Stimulated activated CD4-positive, alpha-beta T cell treated with anti-CD3 and anti-CD28 coated beads, Interleukin-1b, Interleukin-23, amount 100 ng/mL, for 1 hour (primary cell): ENCODE results near the gene USP13.
"Not testable (repeated sequence)": the region's sequence is repeated elsewhere in the genome, so short reads cannot be mapped to it uniquely, and the experiment has no call there.

Experiments used
- DNase-seq, 2 donors: peaks; one replicate each; pipeline ENCODE4 v3.0.0-alpha.2; 2020; ENCODE audit warnings: low read depth in 2 of 2

Gene USP13

DNA sequence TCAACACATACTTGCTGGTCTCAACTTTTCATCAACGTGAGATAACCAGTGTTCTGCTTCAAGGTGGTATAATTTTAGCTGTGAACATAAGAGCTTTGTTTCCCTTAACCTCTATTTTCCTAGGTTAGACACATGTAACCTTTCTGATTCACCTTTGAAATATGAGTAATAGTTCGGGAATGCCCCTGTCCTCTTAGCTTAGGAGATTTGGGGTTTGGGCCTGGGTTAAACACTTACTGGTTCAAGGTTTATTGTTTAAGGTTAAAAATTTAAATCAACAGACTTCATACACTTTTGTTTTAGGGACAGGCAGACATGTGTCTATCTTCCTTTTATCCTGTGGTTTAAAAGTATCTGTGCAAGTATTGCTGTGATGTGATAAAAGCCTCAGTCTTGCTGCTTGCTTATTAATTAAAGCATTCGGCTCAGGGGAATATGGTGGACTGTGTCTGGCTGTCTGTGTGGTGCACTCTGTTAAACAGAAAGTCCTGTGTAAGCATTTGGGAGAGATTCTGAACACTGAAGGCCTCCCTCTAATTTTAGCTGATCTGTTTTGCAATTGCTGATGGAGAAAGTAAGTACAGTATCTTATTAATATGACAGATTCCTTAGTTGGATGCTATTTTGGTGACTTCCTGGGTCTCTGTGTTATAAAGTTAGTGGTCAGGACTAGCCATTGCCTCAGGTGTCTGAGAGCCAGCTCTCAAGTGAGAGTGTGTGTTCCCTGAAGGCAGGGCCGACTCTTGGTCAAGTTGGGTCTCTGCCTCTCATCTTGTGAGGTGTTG is 81.8 kb downstream of the USP13 start:
- no peak for DNase-seq

DNA sequence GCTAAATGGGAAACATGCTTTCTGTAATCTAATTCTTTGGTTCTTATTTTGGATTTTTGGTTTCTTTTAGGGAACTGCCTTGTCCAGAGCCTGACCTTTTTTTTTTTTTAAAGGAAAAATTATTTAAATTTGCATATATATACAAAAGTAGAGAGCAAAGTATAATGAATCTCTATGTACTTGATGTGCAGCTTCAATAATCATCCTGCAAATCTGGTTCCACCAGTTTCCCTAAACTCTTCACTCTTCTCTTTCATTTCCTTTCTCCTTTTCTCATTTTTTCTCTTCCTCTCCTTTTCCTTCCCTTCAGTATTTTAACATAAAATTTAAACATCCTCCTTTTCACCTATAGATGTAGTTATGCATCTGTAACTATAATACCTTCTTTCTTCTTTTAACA is 82.5 kb downstream of the USP13 start:
- DNase-seq: no peak

DNA sequence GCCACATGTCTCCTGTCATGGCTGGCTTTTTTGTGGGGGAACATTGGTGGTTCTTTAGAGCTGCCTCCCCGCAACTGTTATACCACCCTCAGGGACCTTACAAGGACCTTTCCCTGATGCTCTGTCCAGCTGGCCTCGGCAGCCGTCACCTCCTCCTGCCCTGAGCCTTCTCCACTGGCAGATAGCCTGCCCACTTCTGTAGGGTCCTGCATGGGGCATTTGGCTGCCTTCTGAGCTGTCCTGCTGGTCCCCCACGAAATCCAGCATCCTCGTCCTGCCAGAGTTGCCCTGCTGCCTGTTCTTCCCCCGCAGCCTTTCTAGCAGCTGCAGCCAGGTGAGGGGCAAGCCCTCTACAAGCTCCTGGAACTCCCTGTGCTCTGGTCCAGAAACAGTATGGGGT is 86.2 kb downstream of the USP13 start:
- DNase-seq: no peak

DNA sequence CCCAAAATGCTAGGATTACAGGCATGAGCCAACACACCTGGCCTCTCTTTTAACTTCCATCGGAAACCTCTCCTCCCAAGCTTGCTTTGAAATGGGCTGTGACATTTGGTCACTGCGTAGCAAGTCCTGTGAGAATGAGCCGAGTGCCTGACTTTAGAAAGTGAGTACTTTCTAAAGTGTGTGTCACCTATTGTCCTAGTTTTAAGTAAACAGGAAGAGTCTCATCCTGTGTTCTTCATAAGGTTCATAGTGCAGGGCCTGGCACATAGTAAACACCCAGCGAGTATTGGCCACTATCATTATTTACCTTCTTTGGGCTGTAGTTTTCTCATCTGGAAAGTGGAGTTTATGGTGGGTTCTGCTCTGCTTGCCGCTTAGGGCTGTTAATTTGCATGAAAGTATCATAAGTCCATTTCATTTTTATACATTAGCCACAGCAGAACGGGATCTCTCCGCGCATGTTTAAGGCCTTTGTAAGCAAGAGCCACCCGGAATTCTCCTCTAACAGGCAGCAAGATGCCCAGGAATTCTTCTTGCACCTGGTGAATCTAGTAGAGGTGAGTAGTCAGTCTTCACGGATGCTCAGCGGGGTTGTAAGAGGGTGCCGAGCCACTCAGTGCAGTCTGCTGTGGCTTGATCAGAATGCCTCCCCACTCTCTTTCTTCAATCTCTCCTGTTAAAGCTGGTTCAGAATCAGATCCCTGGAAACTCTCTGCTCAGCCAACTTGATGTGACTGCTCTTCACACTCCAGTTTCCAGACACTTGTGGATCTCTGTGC is 87.2 kb downstream of the USP13 start:
- no peak for DNase-seq

DNA sequence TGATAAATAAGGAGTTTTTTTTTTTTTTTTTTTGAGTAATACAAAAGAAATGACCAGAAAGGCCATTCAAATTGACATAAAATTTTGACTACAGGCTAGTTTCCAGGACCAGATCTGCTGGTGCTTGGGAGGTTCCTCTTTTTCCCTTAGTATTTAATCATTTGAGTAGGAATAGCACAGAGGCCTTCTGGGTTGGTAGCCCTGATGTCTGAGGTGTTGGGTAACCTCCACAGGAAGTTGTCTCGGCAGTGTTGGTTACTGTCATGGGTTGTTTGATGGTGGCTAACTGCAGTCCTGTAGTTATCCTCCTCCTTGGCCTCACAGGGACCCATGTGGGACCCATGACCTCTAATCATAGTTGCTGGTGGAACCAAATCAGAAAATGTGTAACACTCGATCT is 91.1 kb downstream of the USP13 start:
- DNase-seq: no peak

DNA sequence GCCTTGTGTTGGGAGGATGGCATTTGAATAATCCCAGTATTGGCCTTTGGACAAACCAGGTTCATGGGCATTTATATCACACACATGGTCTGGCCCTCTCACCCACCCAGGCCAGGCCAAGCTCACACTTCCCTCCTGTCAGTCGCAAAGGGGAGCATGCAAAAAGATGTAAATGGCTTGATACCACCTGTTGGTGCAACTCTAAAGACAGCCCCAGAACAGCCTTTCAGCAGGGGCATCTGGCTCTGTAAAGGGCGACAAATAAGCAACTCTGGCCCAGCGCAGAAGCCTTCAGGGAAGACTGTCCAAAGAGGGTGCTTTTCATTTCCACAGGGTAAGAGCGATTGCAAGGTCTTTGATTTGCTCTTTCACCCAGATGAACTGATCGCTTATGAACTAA is 91.8 kb downstream of the USP13 start:
- DNase-seq: no peak

DNA sequence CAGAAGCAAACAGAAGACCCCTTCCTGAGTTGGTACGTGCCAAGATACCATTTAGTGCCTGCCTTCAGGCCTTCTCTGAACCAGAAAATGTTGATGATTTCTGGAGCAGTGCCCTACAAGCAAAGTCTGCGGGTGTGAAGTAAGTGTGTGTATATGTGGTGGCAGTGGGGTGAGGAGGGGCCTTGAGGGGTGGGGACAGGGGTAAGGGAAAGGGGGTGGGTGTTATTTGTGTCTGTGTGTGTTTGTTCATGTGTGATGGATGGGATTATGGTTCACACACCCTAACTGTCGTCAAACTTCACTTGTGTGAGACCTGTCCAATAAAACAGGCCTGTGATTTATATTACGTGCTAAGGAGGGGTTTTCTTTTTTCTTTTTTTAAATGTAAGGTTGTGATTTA is 92.2 kb downstream of the USP13 start:
- DNase-seq: no peak

DNA sequence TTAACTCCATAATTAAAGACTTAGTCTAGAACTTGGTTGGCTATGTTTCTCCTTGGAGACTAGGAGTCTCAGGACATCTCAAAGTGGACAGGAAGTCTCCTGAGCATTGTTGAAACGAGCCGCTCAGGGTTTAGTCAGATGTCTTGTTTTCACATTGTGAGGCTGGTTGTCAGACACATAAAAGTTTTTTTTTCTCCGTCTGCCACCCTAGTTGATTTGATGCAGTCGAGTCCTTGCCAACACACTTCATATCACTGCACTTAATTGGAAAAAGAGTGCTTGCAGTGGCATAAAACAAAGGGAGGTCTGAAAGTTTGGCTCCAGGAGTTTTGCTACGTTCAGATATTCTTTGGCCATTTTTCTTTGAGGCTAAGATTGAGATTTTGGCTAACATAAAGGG is 92.9 kb downstream of the USP13 start:
- DNase-seq: no peak

DNA sequence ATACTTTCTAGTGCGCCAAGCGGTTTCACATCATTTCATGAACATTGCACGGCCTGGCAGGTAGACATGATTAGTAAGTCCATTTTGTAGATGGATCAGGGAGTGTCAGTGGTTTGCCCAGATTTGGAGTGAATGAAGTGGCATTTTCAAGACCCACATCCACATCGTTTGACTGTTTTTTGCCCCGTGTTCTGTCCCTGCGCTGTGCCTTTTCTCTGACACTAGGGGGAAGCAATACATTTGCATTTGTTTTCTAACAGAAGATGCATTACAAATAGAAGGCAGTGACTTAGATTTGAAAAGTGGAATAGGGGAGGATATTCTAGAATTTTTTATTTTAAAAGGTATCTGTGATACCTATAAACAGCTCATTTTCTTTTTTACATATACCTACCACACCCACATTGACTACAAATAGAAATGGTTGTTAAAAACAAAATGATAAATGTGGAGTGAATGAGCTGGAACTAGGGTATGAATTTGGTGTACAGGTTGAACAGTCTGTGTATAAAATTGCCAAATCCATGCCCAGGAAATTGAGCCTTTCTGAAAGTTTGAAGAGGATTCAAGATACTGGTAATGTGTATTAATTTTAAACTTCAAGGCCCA is 98.0 kb downstream of the USP13 start:
- no peak for DNase-seq

DNA sequence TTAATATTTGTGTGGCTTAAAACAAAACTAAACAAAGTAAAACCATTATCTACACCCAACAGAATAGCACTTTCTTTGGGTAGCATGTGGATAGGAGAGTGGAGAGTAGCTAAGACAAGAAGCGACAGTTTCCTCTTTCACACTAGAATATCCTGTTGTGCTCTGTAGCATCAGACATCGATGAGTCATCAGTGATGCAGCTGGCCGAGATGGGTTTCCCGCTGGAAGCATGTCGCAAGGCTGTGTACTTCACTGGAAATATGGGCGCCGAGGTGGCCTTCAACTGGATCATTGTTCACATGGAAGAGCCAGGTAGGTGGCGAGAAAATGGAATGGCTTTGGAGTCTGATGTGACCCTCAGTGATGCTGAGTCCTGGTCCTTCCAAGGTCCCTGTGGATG is 108.1 kb downstream of the USP13 start:
- DNase-seq: no peak

DNA sequence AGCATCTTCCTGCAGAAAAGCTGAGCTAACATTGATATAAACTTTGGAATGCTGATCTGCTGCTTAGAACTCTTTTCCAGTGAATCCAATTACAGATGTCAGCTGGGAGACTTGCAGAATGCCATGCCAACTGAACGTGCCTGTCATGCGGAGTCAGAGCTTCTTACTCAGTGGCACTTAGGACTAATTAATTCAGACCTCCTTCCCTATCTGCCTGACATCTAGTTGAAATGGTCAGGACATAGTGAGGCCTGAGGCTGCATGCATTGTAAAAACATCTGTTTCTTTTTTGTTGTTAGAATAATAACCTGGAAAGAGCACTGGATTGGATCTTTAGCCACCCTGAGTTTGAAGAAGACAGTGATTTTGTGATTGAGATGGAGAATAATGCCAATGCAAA is 112.6 kb downstream of the USP13 start:
- DNase-seq: no peak

DNA sequence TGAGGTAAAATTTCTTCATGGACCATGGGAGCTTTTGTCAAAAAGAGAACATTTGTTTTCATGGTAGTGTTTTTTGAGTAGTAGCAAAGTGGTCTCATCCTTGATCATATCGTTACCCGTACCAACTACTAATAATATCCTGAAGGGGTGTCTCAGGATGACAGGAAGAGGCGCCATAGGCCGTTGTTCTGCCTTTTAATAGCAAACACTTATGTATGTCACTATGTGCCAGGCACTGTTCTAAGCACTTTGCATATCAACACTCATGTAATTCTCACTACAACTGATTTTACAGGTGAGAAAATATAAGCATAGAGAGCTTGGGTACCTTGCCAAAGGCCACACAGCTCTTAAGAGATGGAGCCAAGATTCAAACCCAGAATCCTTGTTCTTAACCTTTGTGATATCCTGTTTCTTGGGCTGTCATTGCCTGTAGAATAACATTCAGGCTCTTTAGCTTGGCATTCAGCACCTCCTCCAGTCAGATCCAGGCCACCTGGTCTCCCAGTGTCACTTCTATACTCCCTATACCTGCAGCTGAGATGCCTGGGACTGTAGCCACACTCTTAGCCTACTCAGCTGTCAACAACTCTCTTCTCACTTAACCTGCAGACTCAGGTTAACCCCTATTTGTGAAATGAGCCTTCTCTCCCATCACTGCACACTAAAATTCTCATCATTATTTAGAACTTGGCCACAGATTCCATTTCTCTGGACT is 113.7 kb downstream of the USP13 start:
- DNase-seq: no peak

DNA sequence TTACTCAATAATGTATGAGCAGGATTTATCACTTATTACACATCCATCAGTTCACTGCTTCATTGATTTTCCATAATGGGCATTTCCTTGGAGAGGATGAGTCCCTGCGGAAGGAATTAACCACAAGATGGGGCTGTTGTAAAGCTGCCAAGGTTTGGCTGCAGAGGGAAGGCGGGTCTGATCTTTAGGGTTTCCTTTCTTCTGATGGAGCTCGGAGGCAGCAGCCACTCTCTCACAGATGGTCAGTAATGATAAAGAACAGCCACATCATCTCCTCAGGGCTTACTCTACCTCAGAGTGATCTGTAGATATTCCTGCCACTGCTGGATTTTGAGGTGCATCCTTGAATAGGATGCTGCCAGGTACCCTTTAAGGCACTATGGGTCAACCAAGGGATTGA is 115.2 kb downstream of the USP13 start:
- no peak for DNase-seq

DNA sequence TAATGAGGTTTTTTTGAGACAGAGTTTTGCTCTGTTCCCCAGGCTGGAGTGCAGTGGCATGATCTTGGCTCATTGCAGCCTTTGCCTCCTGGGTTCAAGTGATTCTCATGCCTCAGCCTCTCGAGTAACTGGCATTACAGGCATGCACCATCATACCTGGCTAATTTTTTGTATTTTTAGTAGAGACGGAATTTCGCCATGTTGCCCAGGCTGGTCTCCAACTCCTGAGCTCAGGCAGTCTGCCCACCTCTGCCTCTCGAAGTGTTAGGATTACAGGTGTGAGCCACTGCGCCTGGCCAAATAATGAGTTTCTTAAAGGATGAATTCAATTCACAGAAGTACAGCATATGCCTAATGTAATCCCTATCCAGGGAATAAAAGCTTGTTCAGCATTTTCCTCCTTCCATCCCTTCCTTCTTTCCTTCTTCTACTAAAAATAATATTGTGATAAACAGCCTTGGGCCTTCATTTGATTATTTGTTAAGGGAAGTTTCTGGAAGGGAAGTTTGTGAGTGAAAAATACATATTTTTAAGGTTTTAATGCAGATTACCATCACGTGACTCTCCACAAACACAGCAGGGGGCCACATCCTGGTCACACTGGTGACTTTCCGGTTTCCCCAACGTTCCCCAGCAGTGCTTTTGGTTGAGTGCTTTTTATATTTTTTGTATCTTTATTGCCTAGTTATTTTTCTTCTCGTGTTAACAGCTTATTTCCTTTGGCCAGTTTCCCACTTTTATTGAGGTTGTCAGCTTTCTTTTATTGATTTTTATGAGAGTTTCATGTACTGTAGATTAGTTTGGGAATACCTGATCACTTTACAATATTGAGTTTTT is 116.8 kb downstream of the USP13 start:
- DNase-seq: no peak

DNA sequence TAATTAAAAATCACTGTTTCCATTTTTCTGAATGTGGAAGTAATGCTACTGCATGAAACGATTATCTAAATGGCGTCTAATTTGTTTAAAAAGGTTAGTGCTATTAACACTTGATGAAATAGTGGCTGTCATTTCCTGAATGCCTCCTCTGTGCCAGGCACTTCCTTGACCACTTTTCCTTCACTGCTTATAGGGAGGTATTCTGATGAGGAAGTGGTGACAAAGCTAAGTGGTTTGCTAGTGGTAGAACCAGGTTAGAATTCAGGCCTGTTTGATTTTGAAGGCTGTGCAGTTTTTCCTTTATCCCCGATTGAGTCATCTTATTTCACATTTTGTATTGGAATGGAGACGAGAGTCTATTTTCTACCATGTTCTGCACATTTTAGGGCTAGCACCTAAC is 119.0 kb downstream of the USP13 start:
- no peak for DNase-seq

DNA sequence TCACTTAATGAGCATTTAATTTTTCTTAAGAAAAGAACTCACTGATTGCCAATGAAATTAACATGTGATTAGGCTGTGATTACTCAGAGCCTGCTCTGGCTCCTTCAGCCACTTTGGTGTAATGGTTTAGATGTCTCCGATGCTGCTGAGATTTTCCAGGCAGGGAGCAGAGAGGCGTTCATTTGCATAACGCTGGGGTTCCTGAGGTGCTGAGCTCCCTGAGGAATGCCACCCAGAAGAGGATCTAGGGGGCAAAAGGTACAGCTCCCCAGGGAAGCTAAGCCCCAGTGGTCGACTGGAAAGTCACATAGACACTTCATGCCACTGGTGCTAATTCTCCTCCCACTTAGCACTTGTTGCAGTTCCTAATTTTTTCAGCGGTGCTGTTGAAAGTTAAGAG is 119.5 kb downstream of the USP13 start:
- no peak for DNase-seq

DNA sequence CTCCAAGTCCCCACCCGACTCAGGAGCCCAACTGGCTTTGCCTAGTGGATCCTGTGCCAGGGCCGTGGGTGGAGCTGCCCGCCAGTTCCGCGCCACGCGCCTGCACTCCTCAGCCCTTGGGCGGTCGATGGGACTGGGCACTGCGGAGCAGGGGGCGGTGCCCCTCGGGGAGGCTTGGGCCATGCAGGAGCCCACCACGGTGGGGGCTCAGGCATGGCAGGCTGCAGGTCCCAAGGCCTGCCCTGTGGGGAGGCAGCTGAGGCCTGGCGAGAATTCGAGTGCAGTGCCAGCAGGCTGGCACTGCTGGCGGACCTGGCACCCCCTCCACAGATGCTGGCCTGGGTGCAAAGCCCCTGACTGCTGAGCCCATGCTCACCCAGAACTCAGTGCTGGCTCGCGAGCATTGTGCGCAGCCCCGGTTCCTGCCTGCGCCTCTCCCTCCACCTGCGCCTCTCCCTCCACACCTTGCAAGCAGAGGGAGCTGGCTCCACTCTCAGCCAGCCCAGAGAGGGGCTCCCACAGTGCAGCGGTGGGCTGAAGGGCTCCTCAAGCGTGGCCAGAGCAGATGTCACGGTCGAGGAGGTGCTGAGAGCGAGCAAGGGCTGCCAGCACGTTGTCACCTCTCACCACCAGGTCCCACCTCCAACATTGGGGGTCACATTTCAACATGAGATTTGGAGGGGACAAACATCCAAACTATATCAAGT is 122.7 kb downstream of the USP13 start:
- no peak for DNase-seq

DNA sequence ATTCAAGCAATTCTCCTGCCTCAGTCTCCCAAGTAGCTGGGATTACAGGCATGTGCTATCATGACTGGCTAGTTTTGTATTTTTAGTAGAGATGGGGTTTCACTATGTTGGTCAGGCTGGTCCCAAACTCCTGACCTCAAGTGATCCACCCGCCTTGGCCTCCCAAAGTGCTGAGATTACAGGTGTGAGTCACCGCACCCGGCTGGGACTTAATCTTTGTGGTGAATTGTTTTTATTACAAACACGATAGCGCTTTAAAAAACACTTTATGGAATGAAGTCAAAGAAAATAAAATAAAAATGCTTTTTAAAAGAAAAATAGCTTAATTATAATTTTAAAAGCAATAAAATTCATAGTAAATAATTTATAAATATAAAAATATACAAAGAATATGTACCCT is 130.0 kb downstream of the USP13 start:
- not testable (repeated sequence) for DNase-seq

DNA sequence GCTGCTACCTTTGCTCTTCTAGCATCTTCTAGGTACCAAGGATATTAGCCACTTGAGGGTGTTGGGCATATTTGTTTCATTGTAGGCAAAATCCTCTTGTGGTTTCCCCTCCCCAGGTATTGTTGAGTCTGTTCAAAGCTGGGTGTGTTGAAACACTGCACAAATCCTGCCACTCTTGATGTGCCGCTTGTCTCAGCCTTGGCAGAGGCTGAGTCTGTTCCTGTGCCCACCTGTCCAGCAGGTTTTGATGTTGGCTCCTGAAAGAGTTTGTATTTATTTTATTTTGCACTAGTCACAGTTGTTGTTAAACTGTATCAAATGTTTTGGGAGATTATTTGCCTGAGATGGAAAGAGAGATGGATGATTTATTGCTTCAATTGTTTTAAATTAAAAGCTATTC is 136.2 kb downstream of the USP13 start:
- DNase-seq: no peak

DNA sequence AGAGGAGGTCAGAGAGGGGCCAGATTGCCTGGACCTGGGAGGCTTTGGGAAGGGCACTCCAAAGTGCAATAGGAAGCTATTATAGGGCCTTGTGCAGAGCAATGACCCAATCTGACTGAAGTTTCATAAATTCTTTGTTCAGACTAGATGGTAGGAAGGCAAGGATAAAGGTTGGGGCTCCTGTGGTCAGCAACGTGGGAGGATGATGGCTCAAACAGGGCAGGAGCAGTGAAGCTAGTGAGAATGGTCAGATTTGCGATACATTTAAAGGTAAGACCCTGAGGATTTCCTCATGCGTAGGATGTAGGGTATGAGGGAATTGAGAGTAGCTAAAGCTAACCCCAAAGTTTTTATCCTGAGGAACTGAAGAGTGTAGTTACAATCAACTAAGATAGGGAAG is 139.0 kb downstream of the USP13 start:
- DNase-seq: no peak

DNA sequence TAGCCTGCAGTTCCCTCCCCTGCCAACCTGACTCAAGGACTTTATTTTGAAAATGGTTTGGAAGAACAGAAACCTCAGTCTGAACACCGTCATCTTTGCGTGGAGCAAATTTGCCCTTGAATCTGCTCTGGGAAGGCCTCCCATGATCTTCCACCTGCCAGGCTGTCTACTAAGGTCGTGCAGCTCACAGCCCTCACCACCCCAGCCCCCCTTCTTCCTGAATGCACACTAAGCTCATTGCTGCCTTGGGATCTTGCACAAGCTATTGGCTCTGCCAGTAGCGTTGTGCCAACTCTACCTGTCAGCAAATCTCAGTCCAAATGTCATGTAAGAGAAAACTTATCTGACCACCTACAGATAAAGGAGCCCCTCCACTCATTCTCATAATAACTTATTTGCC is 141.5 kb downstream of the USP13 start:
- no peak for DNase-seq
